Activated CD4-positive, CD25-positive, alpha-beta regulatory T cell treated with anti-CD3 and anti-CD28 coated beads, Interleukin-2, amount 50 U/mL, for 16 hours (primary cell): ENCODE data around the gene CCDC187.
"Not testable (repeated sequence)": the region's sequence is repeated elsewhere in the genome, so short reads cannot be mapped to it uniquely, and the experiment has no call there.

ENCODE experiments used
- DNase-seq: peaks from one replicate; pipeline ENCODE4 v3.0.0-alpha.2; 2020; ENCODE audit warnings: low read depth, low spot score

The CCDC187 gene

GRCh38 chr9:136267261-136268111, 36.4 kb downstream of the CCDC187 start:
- DNase-seq, result peak; percentile 66

DNA sequence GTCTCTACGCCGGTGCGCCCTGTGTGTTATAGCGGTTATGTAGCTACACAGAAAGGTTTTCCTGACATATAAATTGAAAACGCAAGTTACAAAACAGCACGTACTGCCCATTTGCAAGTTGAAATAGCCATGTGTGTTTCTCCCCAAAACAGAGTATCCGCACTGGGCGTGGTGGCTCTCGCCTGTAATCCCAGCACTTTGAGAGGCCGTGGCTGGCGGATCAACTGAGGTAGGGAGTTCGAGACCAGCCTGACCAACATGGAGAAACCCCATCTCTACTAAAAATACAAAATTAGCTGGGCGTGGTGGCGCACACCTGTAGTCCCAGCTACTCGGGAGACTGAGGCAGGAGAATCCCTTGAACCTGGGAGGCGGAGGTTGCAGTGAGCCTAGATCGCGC, 37.3 kb downstream of the CCDC187 start:
- not testable (repeated sequence) for DNase-seq

GRCh38 chr9:136265561-136266355, 38.1 kb downstream of the CCDC187 start:
- no peak for DNase-seq

DNA sequence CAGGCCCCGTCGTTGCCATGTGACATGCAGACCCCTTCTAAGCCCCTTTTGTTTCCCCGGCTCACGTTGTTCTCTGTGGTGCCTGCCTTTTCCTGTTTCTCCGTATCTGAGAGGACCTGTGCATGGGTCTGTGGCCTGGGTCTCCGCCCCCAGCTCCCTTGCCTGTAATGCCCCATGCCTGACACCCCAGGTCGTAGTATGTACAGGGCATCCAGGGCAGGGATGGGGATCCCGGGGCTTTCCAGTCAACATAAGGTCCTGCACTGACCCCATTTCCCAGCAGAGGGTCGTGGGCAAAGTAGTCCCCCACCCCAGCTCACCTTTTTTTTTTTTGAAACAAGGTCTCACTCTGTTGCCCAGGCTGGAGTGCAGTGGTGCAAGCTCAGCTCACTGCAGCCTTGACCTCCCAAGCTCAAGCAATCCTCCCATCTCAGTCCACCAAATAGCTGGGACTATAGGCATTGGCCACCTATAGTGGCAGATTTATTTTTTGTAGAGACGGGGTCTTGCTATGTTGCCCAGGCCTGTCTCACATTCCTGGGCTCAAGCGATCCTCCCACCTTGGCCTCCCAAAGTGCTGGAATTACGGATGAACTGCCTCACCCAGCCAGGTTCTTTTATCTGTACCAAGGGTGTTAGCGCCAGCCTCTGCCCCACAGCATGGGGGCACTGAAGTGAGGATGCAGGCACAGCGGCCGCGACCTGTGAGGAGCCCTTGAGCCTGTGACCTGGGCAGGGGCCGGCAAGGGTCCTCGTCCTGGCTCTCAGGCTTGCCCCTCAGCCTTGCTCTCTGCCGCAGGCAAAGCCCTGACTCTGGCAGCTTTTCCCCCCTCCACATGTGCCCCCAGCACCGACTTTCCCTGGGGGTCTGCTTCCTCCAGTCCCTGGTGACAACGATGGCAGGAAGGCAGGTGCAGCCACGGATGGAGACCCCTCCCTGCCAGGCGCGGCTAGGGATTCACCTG, 39.2 kb downstream of the CCDC187 start:
- no peak for DNase-seq

DNA sequence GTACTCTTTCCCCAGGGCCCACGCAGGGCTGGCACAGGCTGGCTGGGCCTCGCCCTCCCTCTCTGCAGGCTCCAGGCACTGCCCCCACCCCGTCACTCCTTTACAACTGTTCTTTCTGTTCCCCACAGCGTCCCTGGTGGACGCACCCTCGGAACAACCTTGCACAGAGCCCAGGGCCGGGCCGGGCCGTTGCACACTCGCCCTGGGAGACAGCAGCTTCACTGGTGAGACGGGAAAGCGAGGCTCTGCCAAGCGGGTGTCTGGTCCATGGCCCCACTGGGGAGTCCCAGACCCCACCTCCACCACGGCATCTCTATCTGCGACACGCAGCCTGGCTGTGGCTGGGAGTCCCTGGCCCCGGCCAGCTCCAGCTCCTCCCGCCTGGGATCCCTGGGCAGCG, 39.9 kb downstream of the CCDC187 start:
- no peak for DNase-seq

DNA sequence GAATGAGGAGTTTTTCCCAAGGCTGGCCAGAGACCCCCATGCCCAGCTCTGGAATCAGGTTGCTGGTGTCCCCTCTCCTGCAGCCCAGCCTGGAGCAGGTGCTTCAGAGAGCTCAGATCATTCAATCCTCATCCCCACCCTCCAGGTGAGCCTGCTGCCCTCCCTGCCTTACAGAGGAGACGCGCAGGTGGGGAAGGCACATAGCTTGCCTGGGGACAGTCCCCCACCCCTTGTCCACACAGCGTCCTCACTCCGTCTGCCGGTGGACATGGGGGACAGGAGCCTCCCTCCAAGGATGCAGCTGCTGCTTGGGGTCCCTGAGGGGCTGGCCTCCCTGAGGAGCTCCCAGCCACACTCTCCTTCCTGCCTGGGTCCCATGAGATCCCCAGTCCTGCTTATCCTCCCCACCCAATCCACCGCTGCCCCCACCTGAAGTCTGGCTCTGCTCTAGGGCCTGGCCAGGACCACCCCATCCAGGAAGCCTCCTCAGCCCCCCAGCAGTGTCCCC, 41.2 kb downstream of the CCDC187 start:
- DNase-seq, result no peak

DNA sequence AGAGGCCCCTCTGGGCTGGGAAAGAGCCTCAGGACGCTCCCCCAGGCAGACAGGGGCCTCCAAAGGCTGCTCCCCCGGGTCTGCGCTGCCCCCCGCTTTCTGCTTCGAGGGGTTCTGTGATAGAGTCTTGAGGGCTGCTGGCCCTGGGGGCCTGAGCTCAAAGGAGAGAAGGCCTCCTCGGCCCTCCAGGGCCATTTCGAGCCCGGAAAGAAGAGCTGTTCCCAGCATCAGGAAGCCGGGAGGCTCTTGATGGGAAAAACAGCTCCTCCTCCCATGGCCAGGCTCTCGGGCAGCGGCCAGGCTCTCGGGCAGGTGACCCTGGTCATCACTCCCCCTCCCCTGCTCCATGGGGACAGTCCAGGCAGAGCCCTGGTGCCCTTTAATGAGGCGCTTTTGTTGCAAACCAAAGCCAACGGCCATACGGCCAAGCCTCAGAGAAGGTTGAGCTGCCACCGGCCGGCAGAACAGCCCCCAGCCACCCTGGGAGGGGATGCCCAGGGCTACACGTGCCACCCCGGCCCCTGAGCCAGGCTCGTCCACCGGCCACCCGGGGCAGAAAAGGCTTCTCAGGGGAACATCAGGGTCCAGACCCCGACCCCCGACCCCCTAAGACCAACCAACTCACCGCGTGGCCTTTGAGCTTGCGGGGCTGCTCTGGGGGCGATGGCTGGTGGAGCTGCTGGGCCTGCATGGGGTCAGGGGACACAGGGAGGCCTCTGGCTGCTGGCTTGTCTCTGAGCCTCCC, 42.0 kb downstream of the CCDC187 start:
- no peak for DNase-seq

GRCh38 chr9:136260936-136261472, 42.9 kb downstream of the CCDC187 start:
- no peak for DNase-seq

DNA sequence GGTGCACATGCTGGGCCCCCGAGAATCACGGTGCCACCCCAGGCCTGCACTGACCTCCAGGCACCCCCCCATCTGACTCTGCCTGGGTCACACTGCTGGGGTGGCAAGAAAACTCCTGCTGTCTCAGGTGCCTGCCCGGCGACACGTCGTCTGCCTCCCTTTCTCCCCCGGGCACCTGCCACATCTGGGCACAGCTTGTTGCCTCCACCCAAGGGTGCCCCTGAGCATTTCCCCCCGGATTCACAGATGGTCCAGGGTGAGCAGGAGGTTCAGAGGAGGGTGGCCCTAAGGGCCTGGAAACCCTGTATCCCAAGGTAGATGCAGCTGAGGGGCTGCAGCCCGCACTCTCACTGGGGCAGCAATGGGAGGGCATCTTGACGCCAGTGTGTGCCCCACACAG, 43.4 kb downstream of the CCDC187 start:
- DNase-seq, result no peak

- DNase-seq, result no peak
These were observed 44.1 kb downstream of the CCDC187 start for GRCh38 chr9:136259836-136260235.

DNA sequence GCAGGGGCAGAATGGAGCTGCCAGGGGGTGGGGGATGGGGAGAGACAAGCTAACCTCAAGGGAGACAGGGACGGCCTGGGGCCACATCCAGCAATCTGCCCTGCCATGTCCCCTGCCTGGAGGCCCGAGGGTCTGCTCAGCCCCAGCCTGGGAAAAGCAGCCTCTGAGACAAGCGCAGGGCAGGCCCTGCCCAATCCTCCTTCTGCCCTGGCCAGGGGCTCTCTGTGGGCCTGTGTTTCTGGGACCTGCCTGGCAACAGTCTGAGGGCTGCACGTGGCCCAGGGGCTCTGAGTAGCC, 44.4 kb downstream of the CCDC187 start:
- no peak for DNase-seq

DNA sequence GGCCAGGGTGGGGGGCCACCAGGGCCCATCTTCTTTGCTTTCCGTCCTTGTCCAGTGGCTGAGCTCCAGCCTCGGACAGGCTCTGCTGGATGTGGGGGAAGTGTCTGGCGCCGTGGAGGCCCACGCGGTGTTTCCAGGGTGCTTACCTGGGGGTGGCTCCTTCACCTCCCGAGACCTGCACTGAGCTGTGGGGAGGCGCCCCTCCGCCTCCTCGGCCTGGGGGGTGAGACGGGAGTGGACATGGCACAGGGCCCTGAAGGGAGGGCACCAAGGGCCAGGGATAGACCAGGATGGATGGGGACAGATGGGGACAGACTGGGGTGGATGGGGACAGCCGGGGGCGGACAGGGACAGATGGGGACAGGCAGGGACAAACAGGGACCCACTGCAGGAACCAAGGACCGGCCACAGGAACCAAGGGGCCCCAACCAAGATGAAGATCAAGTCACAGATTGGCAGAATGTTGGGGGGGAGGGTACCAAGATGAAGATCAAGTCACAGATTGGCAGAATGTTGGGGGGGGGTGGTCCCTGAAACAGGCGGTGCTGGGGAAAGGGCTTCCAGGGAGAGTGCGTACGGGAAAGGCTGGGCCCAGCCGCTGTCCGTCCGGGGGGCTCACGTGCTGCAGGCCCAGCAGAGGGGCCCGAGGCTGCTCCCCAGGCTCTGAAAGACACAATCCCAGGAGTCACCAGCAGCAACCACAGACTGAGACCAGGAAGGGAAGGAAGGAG, 44.9 kb downstream of the CCDC187 start:
- no peak for DNase-seq

DNA sequence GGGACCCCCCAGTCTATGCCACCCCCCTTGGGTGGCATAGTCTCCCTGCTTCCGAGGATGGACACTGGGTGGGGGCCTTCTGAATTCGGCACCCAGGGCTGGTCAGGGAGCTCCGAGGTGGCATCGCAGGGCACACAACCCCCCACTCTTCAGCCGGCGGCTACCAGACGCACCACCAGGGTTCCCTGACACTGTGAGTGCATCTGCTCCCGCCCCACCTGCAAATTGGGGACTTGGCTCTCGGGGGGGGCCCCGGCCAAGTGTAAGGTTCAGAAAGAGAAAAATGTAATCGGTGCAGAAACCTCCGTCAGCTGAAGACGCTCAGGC, 45.6 kb downstream of the CCDC187 start:
- DNase-seq, result no peak

- DNase-seq, result no peak
These were observed 46.3 kb downstream of the CCDC187 start for GRCh38 chr9:136257381-136258298.

DNA sequence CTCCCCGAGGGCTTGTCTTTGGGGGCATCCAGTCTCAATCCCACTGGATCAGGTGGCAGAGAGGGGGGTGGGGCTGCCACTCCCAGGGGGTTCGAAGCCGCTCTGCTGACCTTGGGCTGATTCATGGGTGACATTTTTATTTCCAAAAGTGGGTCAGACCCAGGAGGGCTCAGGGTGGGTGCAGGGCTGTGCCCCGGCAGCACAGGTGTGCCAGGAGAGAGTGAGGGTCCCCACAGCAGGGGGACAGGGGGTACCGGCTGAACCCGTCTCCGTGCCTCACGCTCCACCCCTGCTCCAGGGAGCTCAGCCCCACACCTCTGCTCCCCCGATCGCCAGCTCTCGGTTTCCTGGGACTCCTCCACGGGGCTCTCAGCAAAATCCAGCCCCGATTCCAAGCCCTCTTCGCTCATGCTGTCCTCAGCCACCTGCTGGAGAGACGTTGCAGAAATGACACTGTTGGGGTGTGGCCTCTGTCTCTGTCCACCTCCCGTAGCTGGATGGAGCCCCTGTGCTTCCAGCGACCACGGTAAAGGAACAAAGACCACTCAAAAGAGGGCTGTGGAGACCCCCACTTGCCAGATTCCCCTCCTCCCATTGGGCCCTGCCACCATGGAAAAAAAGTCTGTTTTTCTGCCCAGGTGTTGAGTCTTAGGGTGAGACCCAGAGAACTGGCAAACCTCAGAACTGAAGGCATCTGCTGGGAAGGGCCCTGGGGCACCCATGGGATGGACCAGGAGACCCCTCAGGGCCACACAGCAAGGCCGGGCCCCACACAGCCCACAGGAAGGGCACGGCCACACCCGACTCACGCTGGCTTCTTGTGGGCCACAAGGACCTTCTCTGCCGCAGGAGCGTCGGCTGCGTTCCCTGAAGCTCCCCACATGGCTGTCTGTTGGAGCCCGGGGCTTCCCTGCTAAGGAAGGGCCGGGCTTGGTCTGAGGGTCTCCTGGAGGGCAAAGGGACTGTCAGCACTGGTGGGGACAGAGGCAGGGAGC, 47.7 kb downstream of the CCDC187 start:
- no peak for DNase-seq

GRCh38 chr9:136255166-136255538, 48.7 kb downstream of the CCDC187 start:
- no peak for DNase-seq

DNA sequence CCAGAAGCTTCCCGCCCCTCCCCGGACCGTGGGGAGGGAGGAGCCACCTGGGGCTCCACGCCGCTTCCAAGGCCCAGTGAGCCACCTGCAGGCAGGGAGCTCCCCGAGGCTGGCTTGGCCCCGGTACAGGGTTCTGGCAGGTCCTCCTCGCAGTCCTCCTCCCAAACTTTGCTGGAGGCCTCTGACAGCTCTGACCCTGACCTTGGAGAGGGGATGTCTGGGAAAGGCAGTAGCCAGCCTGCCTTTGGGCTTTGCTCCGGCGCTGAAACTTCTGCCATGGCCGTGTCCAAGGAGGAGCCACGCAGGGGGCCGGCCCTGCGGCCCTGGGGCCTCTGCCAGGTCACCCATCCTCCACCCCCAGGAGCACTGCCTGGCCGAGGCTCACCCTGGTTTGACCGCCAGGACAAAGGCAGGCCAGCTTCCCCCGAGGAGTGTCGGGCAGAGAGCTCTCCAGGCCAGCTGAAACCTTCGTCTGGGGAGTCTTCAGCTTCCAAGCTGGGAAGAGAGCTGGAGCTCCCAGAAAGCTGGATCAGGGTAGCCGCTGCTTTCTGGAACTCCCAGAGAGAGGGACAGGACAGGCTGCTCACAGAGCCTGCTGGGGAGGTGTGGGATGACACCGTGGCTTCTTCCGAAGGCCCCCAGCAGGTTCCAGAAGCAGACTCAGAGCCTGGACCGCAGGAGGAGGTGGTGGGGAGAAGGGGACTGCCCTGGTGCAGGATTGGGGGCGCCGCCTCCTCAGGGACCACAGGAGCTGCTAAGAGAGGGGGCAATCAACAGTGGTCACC, 49.3 kb downstream of the CCDC187 start:
- no peak for DNase-seq
